T-cell (primary cell): ENCODE results near the gene SLC6A16. TPM values are rescaled to one million over a fixed set of nuclear protein-coding genes. Genes with fewer than 3 reads are reported as not detected.

ENCODE experiments used
- ATAC-seq, 4 experiments: fragments of 200-7000 bp in 3 of 4; fragments of 150-1000 bp in 1 of 4; cut with Tn5 transposase; replicated peaks in 1 of 4; 1 replicate in 3 of 4; 2 replicates in 1 of 4; pipeline ENCODE4 v1.10.0; 2021; ENCODE audit warnings: moderate library complexity in 3 of 4, mild to moderate bottlenecking in 2 of 4, moderate number of reproducible peaks in 1 of 4
- CTCF ChIA-PET, 2 donors: fragments of 300-600 bp; sonication (Branson Sonifier 250); formaldehyde crosslinking; loops; one replicate each; lab custom pipeline; 2022; ENCODE audit warnings: antibody characterized with exemption in 2 of 2; lab: Charles Lee
- POLR2A ChIA-PET, 2 donors: fragments of 300-600 bp; sonication (Branson Sonifier 250); formaldehyde crosslinking; loops; one replicate each; lab custom pipeline; 2022; ENCODE audit warnings: antibody characterized with exemption in 2 of 2; lab: Charles Lee
- DNase-seq, 35 experiments: peaks; one replicate each; pipeline versions ENCODE4 v3.0.0 to v3.0.0-alpha.2; 2013 to 2023
- H3K27ac ChIP-seq: one replicate; pipeline ENCODE4 v1.5.1; 2013; ENCODE audit warnings: low read length
- H3K27me3 ChIP-seq, 2 experiments: replicated peaks in 1 of 2; 1 replicate in 1 of 2; 2 replicates in 1 of 2; pipeline versions ENCODE4 v1.6.1 to v1.7.0; 2013; ENCODE audit warnings: low read length in 1 of 2, mixed read lengths in 1 of 2; ENCODE audit not compliant: control insufficient read depth in 2 of 2, insufficient read depth in 2 of 2; ENCODE audit errors: extremely low read depth in 1 of 2
- H3K36me3 ChIP-seq, 2 donors: 1 replicate in 1 of 2; 2 replicates in 1 of 2; pipeline versions ENCODE4 v1.6.1 to v1.7.0; 2013; ENCODE audit warnings: low read length in 1 of 2; ENCODE audit not compliant: control insufficient read depth in 2 of 2, insufficient read depth in 1 of 2; ENCODE audit errors: extremely low read depth in 1 of 2
- H3K4me1 ChIP-seq, 2 experiments: 1 replicate in 1 of 2; 2 replicates in 1 of 2; pipeline versions ENCODE4 v1.6.1 to v1.7.0; 2013; ENCODE audit warnings: low read length in 2 of 2, mixed read lengths in 1 of 2; ENCODE audit not compliant: insufficient read depth in 2 of 2, control insufficient read depth in 1 of 2; ENCODE audit errors: extremely low read depth in 1 of 2
- H3K4me3 ChIP-seq, 2 donors: 1 replicate in 1 of 2; 2 replicates in 1 of 2; pipeline versions ENCODE4 v1.5.1 to v1.7.0; 2013; ENCODE audit warnings: mild to moderate bottlenecking in 2 of 2, low read length in 1 of 2, moderate library complexity in 1 of 2; ENCODE audit not compliant: control insufficient read depth in 1 of 2; ENCODE audit errors: extremely low read depth in 1 of 2
- H3K9me3 ChIP-seq: 2 replicates; pipeline ENCODE4 v1.7.0; 2013
- H3K27ac Mint-ChIP-seq, 2 donors: one replicate each; pipeline ENCODE4 v1.8.0; 2020 to 2021; ENCODE audit warnings: mild to moderate bottlenecking in 2 of 2, mixed read lengths in 2 of 2
- H3K27me3 Mint-ChIP-seq, 2 donors: one replicate each; pipeline ENCODE4 v1.8.0; 2021 to 2022; ENCODE audit warnings: mixed read lengths in 2 of 2
- H3K36me3 Mint-ChIP-seq: one replicate; pipeline ENCODE4 v1.8.0; 2021; ENCODE audit warnings: mixed read lengths
- H3K4me1 Mint-ChIP-seq, 3 donors: one replicate each; pipeline ENCODE4 v1.8.0; 2020 to 2022; ENCODE audit warnings: mixed read lengths in 3 of 3, mild to moderate bottlenecking in 1 of 3
- H3K4me3 Mint-ChIP-seq, 3 donors: one replicate each; pipeline ENCODE4 v1.8.0; 2020 to 2022; ENCODE audit warnings: mild to moderate bottlenecking in 3 of 3, mixed read lengths in 3 of 3, moderate library complexity in 3 of 3
- H3K9me3 Mint-ChIP-seq, 3 donors: one replicate each; pipeline ENCODE4 v1.8.0; 2020 to 2022; ENCODE audit warnings: mixed read lengths in 3 of 3
- WGBS: methylation state at CpG from one replicate; pipeline ENCODE4 v1.1.5; 2013; ENCODE audit warnings: missing lambda C conversion rate; ENCODE audit not compliant: insufficient coverage; 5-methylcytosine and 5-hydroxymethylcytosine counted together
- total RNA-seq, 35 experiments: library from RNA in 6 of 35; stranded (reverse) in 6 of 35; fragments of 120-200 nt in 1 of 35; gene quantifications; one replicate each; pipeline versions ENCODE4 v1.2.1 to v1.2.4 and lab custom pipeline; 2013 to 2026

Gene SLC6A16
- total RNA-seq, 5 donors from 2014 or later (not counting 1 experiment from before 2014, with no cell fraction given) = 5.4 to 8.1 (median 6.4) TPM

- Mint-ChIP-seq H3K4me1 (peaks cover 70 to 79% (median 78%) of the 10 kb centered on the region in 3 donors), H3K27me3 (no peaks in the 10 kb centered on the region), H3K27ac (peak overlapping the region; percentile 99 to 100), H3K9me3 (no peaks in the 10 kb centered on the region), H3K4me3 (peak overlapping the region; percentile 96 to 100 (median 99)), H3K36me3 (peaks cover 33% of the 10 kb centered on the region)
- Histone ChIP-seq H3K27ac (peak overlapping the region; percentile 90), H3K27me3 (no peaks in the 10 kb centered on the region), H3K4me1 (peaks cover 37 to 80% of the 10 kb centered on the region in 2 experiments), H3K9me3 (no peaks in the 10 kb centered on the region), H3K36me3 (peaks cover 0 to 39% of the 10 kb centered on the region in 2 donors), H3K4me3 (peak overlapping the region; percentile 88 to 89)
- ChIA-PET CTCF (interaction anchor here in 1 of 2 donors (0.6 kb wide), 1 partner anchor 33 kb away, joined by 3 read pairs; no protein-coding TSS in a partner anchor), POLR2A (interaction anchor here in 1 of 2 donors (0.6 kb wide), 1 partner anchor 119 kb away, joined by 3 read pairs; no protein-coding TSS in a partner anchor)
- ATAC-seq = no peak
- WGBS = 74% methylated on average over 6 of the region's 10 CpGs
- peak in 1 of 35 experiments; percentile 19 for DNase-seq
Observed at GRCh38 chr19:49336482-49337266, 11.7 kb upstream of the SLC6A16 start.

- ChIA-PET CTCF (interaction anchor here (0.6 kb wide), 3 partner anchors 17 to 33 kb away, joined by 3 to 6 read pairs (median 6); partner anchors contain the start of gene DKKL1 (in 1 of the 2)), POLR2A (interaction anchor here in 1 of 2 donors (0.6 kb wide), 1 partner anchor 120 kb away, joined by 3 read pairs; no protein-coding TSS in a partner anchor)
- Mint-ChIP-seq H3K36me3 (peaks cover 41% of the 10 kb centered on the region), H3K4me1 (peaks cover 77 to 85% (median 84%) of the 10 kb centered on the region in 3 donors), H3K9me3 (no peaks in the 10 kb centered on the region), H3K4me3 (peak overlapping the region; percentile 96 to 100 (median 99)), H3K27ac (peak overlapping the region; percentile 99 to 100), H3K27me3 (no peaks in the 10 kb centered on the region)
- no peaks in the 10 kb centered on the region for H3K27me3 ChIP-seq
- H3K27ac ChIP-seq = peak overlapping the region; percentile 90
- H3K9me3 ChIP-seq = no peaks in the 10 kb centered on the region
- H3K4me3 ChIP-seq = peak overlapping the region; percentile 88 to 89
- peaks cover 4 to 42% of the 10 kb centered on the region in 2 donors for H3K36me3 ChIP-seq
- WGBS = 57% methylated on average over 6 of the region's 14 CpGs
- DNase-seq (peak in 12 of 35 experiments; percentile 19 to 61 (median 29)), ATAC-seq (peak; percentile 45 to 46 (median 46))
- peaks cover 42 to 87% of the 10 kb centered on the region in 2 experiments for H3K4me1 ChIP-seq
Observed at GRCh38 chr19:49335784-49336481, 10.9 kb upstream of the SLC6A16 start.

- peaks cover 42 to 87% of the 10 kb centered on the region in 2 experiments for H3K4me1 ChIP-seq
- no peaks in the 10 kb centered on the region for H3K9me3 ChIP-seq
- peak; percentile 72 to 76 (median 74) for ATAC-seq
- peaks cover 4 to 41% of the 10 kb centered on the region in 2 donors for H3K36me3 ChIP-seq
- CTCF ChIA-PET = interaction anchor here in 1 of 2 donors (0.6 kb wide), 2 partner anchors 17 to 29 kb away, joined by 6 read pairs; partner anchors contain the start of gene DKKL1
- H3K27me3 Mint-ChIP-seq = no peaks in the 10 kb centered on the region
- no peaks in the 10 kb centered on the region for H3K27me3 ChIP-seq
- H3K36me3 Mint-ChIP-seq = peaks cover 39% of the 10 kb centered on the region
- peak within 1 kb of the TSS; percentile 90 for H3K27ac ChIP-seq
- H3K4me1 Mint-ChIP-seq = peaks cover 77 to 86% (median 83%) of the 10 kb centered on the region in 3 donors
- no peaks in the 10 kb centered on the region for H3K9me3 Mint-ChIP-seq
- DNase-seq = peak; percentile 44 to 77 (median 63)
- H3K4me3 ChIP-seq = peak within 1 kb of the TSS; percentile 88 to 89
- peak within 1 kb of the TSS; percentile 99 to 100 for H3K27ac Mint-ChIP-seq
- 0% methylated on average over 6 of the region's 13 CpGs for WGBS
- peak within 1 kb of the TSS; percentile 96 to 100 (median 99) for H3K4me3 Mint-ChIP-seq
- POLR2A ChIA-PET = no interaction called here
Observed at GRCh38 chr19:49335071-49335783, 10.2 kb upstream of the SLC6A16 start, which contains the start of gene CD37. Gene CD37 (plus strand): TSS chr19:49335406. CDS start chr19:49335541, 135 bp downstream.

GRCh38 chr19:49333811-49334288, 8.9 kb upstream of the SLC6A16 start:
- CTCF ChIA-PET = no interaction called here
- Histone ChIP-seq H3K36me3 (peaks cover 4 to 36% of the 10 kb centered on the region in 2 donors), H3K4me1 (peaks cover 42 to 74% of the 10 kb centered on the region in 2 experiments), H3K4me3 (peak overlapping the region; percentile 10 to 51), H3K27ac (peak overlapping the region; percentile 90), H3K9me3 (no peaks in the 10 kb centered on the region), H3K27me3 (no peaks in the 10 kb centered on the region)
- Mint-ChIP-seq H3K27me3 (no peaks in the 10 kb centered on the region), H3K4me3 (peak overlapping the region; percentile 74 to 96 (median 82)), H3K9me3 (no peaks in the 10 kb centered on the region), H3K4me1 (peaks cover 77 to 88% (median 84%) of the 10 kb centered on the region in 3 donors), H3K36me3 (peaks cover 36% of the 10 kb centered on the region), H3K27ac (peak overlapping the region; percentile 97 to 99)
- DNase-seq = peak; percentile 46 to 86 (median 66)
- peak; percentile 73 to 80 (median 78) for ATAC-seq
- WGBS = 3% methylated on average over 6 of the region's 8 CpGs
- POLR2A ChIA-PET = no interaction called here

- peak in 1 of 4 experiments; percentile 3 for ATAC-seq
- peak overlapping the region; percentile 97 to 99 for H3K27ac Mint-ChIP-seq
- Histone ChIP-seq H3K4me3 (peak overlapping the region; percentile 10 to 38), H3K4me1 (peaks cover 42 to 70% of the 10 kb centered on the region in 2 experiments), H3K9me3 (no peaks in the 10 kb centered on the region), H3K27me3 (no peaks in the 10 kb centered on the region), H3K36me3 (peaks cover 4 to 36% of the 10 kb centered on the region in 2 donors), H3K27ac (peak overlapping the region; percentile 90)
- H3K4me3 Mint-ChIP-seq = peak overlapping the region; percentile 74 to 96 (median 82)
- peaks cover 77 to 88% (median 82%) of the 10 kb centered on the region in 3 donors for H3K4me1 Mint-ChIP-seq
- DNase-seq = no peak
- H3K27me3 Mint-ChIP-seq = no peaks in the 10 kb centered on the region
- 29% methylated on average over 1 of the region's 3 CpGs for WGBS
- CTCF ChIA-PET = no interaction called here
- H3K36me3 Mint-ChIP-seq = peaks cover 32% of the 10 kb centered on the region
- POLR2A ChIA-PET = no interaction called here
- H3K9me3 Mint-ChIP-seq = no peaks in the 10 kb centered on the region
Observed at GRCh38 chr19:49333418-49333805, 8.4 kb upstream of the SLC6A16 start.
